Measurements from ENCODE around the gene CCNT2.

GRCh38 chr2:134954065-134954464 is 35.4 kb downstream of the CCNT2 start:
- no peak for TF ChIP-seq CTCF (IDR thresholded peaks at IDR 0.05)
- no peak for TF ChIP-seq POLR2A (IDR thresholded peaks at IDR 0.05)
